Keratinocyte (primary cell): ENCODE results near the gene LY6G6D. TPM values are rescaled to one million over a fixed set of nuclear protein-coding genes. Genes with fewer than 3 reads are reported as not detected.

Experiments
- DNase-seq: peaks from one replicate; pipeline ENCODE4 v3.0.0-alpha.2; 2011; ENCODE audit warnings: low read depth, missing footprints, low spot score
- FAIRE-seq: peaks from 2 replicates; lab custom pipeline; 2011; peaks lifted over from hg19 to GRCh38; lab: Jason Lieb, UNC
- H2AFZ ChIP-seq: 2 replicates; pipeline ENCODE4 v1.6.0; 2012; ENCODE audit warnings: low read length, control low read depth, inconsistent platforms; ENCODE audit not compliant: control insufficient read depth
- H3K27ac ChIP-seq: 2 replicates; pipeline ENCODE4 v1.5.1; 2011; ENCODE audit warnings: low read length; ENCODE audit not compliant: control insufficient read depth, insufficient read depth
- H3K27me3 ChIP-seq: 3 replicates; pipeline ENCODE4 v1.6.0; 2011; ENCODE audit warnings: low read length; ENCODE audit not compliant: control insufficient read depth, insufficient read depth; ENCODE audit errors: extremely low read depth
- H3K36me3 ChIP-seq, 2 experiments: 2 replicates in 1 of 2; 3 replicates in 1 of 2; pipeline ENCODE4 v1.5.1; 2011; ENCODE audit warnings: low read length in 2 of 2, mild to moderate bottlenecking in 1 of 2; ENCODE audit not compliant: control insufficient read depth in 2 of 2, insufficient read depth in 2 of 2; ENCODE audit errors: extremely low read depth in 1 of 2
- H3K4me1 ChIP-seq: 3 replicates; pipeline ENCODE4 v1.5.1; 2011; ENCODE audit warnings: low read length; ENCODE audit not compliant: control insufficient read depth, insufficient read depth; ENCODE audit errors: extremely low read depth
- H3K4me2 ChIP-seq: 3 replicates; pipeline ENCODE4 v1.6.0; 2011; ENCODE audit warnings: low read depth, low read length; ENCODE audit not compliant: control insufficient read depth, insufficient read depth; ENCODE audit errors: extremely low read depth
- H3K4me3 ChIP-seq, 3 experiments: fragments of 200-600 bp in 1 of 3; sonication (generic) in 1 of 3; 2 replicates in 2 of 3; 3 replicates in 1 of 3; pipeline ENCODE4 v1.5.1; 2011 to 2016; ENCODE audit warnings: low read length in 3 of 3, mild to moderate bottlenecking in 3 of 3, control low read depth in 2 of 3, inconsistent platforms in 1 of 3, low read depth in 1 of 3, mixed read lengths in 1 of 3, mixed run types in 1 of 3, moderate library complexity in 1 of 3; ENCODE audit not compliant: control insufficient read depth in 2 of 3, insufficient read depth in 2 of 3; ENCODE audit errors: extremely low read depth in 1 of 3
- H3K79me2 ChIP-seq: 2 replicates; pipeline ENCODE4 v1.6.0; 2012; ENCODE audit warnings: low read length; ENCODE audit not compliant: control insufficient read depth, insufficient read depth
- H3K9ac ChIP-seq: 3 replicates; pipeline ENCODE4 v1.6.0; 2011; ENCODE audit warnings: low read length; ENCODE audit not compliant: control insufficient read depth, insufficient read depth; ENCODE audit errors: extremely low read depth
- H3K9me1 ChIP-seq: 3 replicates; pipeline ENCODE4 v1.6.0; 2011; ENCODE audit warnings: low read length; ENCODE audit not compliant: control insufficient read depth, insufficient read depth; ENCODE audit errors: extremely low read depth
- H3K9me3 ChIP-seq: 2 replicates; pipeline ENCODE4 v1.5.1; 2012; ENCODE audit warnings: low read depth, low read length; ENCODE audit not compliant: control insufficient read depth
- H4K20me1 ChIP-seq: 3 replicates; pipeline ENCODE4 v1.6.0; 2011; ENCODE audit warnings: low read length; ENCODE audit not compliant: control insufficient read depth, insufficient read depth; ENCODE audit errors: extremely low read depth
- EZH2 ChIP-seq: IDR thresholded peaks from one replicate; pipeline ENCODE4 v1.6.1; 2012; ENCODE audit warnings: inconsistent platforms, mild to moderate bottlenecking, low read length, moderate library complexity
- dilution Hi-C: fragments of 300-500 bp; cut with MboI; formaldehyde crosslinking; loops from one replicate; pipeline ENCODE4 v1.7.0; 2020; ENCODE audit warnings: low sequenced_read_pairs; ENCODE audit not compliant: extremely low pct_ligation_motif_present
- polyA plus RNA-seq, 5 experiments: library from polyadenylated mRNA; depleted of rRNA in 3 of 5; stranded (reverse) in 3 of 5; stranded (forward) in 1 of 5; unstranded in 1 of 5; fragments of >200 nt; gene quantifications; 1 replicate in 1 of 5; 2 replicates in 3 of 5; 3 replicates in 1 of 5; pipeline versions ENCODE4 v1.2.1 to v1.2.3, GENCODE V29; 2011 to 2012; ENCODE audit warnings: missing spikeins in 2 of 5, low read depth in 1 of 5, low replicate concordance in 1 of 5
- TF ChIP-seq, protein P1 (sequence below), 3 experiments: IDR thresholded peaks in 1 of 3; conservative IDR thresholded peaks in 1 of 3; optimal IDR thresholded peaks in 1 of 3; 2 replicates in 2 of 3; 3 replicates in 1 of 3; pipeline versions ENCODE3 to v1.5.1; 2011; ENCODE audit warnings: low read length in 3 of 3, mild to moderate bottlenecking in 3 of 3, moderate library complexity in 2 of 3, control low read depth in 1 of 3, inconsistent platforms in 1 of 3; ENCODE audit not compliant: insufficient read depth in 2 of 3; ENCODE audit errors: extremely low read depth in 1 of 3

LY6G6D gene
- polyA plus RNA-seq, 1 donor (not counting 4 experiments of a cell fraction or from before 2014, with no cell fraction given) = 0.33 TPM

GRCh38 chr6:31723980-31724691, 9.0 kb downstream of the LY6G6D start:
- Histone ChIP-seq H3K27ac (no peak overlapping the region), H3K9me3 (no peaks in the 10 kb centered on the region), H3K9ac (no peak overlapping the region), H3K4me3 (no peak overlapping the region), H3K4me2 (no peak overlapping the region), H3K9me1 (peaks cover 2% of the 10 kb centered on the region), H3K79me2 (no peaks in the 10 kb centered on the region), H4K20me1 (no peaks in the 10 kb centered on the region), H3K27me3 (no peaks in the 10 kb centered on the region), H2AFZ (no peak overlapping the region), H3K36me3 (peaks cover 3 to 5% of the 10 kb centered on the region in 2 experiments), H3K4me1 (peaks cover 13% of the 10 kb centered on the region)
- no peak for FAIRE-seq
- no peak for DNase-seq
- TF ChIP-seq EZH2 = no peak
- dilution Hi-C loops = no loop called here

- Histone ChIP-seq H4K20me1 (peaks cover 3% of the 10 kb centered on the region), H2AFZ (no peak overlapping the region), H3K27me3 (no peaks in the 10 kb centered on the region), H3K9me1 (no peaks in the 10 kb centered on the region), H3K27ac (no peak overlapping the region), H3K4me1 (peaks cover 9% of the 10 kb centered on the region), H3K4me2 (no peak overlapping the region), H3K9ac (no peak overlapping the region), H3K4me3 (no peak overlapping the region), H3K9me3 (no peaks in the 10 kb centered on the region), H3K79me2 (no peaks in the 10 kb centered on the region), H3K36me3 (peaks cover 5 to 6% of the 10 kb centered on the region in 2 experiments)
- dilution Hi-C loops = no loop called here
- no peak for DNase-seq
- FAIRE-seq = no peak
- TF ChIP-seq, protein P1, sequence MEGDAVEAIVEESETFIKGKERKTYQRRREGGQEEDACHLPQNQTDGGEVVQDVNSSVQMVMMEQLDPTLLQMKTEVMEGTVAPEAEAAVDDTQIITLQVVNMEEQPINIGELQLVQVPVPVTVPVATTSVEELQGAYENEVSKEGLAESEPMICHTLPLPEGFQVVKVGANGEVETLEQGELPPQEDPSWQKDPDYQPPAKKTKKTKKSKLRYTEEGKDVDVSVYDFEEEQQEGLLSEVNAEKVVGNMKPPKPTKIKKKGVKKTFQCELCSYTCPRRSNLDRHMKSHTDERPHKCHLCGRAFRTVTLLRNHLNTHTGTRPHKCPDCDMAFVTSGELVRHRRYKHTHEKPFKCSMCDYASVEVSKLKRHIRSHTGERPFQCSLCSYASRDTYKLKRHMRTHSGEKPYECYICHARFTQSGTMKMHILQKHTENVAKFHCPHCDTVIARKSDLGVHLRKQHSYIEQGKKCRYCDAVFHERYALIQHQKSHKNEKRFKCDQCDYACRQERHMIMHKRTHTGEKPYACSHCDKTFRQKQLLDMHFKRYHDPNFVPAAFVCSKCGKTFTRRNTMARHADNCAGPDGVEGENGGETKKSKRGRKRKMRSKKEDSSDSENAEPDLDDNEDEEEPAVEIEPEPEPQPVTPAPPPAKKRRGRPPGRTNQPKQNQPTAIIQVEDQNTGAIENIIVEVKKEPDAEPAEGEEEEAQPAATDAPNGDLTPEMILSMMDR (optimal IDR thresholded peaks at IDR 0.05 in 1 of 3, IDR thresholded peaks at IDR 0.05 in 1 of 3, conservative IDR thresholded peaks at IDR 0.05 in 1 of 3; ENCODE audit: extremely low read depth in 1 of 3, insufficient read depth in 2 of 3, low read length in 3 of 3) = no peak
- no peak for TF ChIP-seq EZH2
Observed at GRCh38 chr6:31725502-31726350, 10.6 kb downstream of the LY6G6D start.
